ENCODE results near the gene EIF2S2. TPM values are rescaled to one million over a fixed set of nuclear protein-coding genes. Genes with fewer than 3 reads are reported as not detected.
A peak's percentile ranks its signal among the peaks of the same experiment; 100 is the strongest.

The EIF2S2 gene
- total RNA-seq, 1 donor from 2014 or later: 34.6 TPM

DNA sequence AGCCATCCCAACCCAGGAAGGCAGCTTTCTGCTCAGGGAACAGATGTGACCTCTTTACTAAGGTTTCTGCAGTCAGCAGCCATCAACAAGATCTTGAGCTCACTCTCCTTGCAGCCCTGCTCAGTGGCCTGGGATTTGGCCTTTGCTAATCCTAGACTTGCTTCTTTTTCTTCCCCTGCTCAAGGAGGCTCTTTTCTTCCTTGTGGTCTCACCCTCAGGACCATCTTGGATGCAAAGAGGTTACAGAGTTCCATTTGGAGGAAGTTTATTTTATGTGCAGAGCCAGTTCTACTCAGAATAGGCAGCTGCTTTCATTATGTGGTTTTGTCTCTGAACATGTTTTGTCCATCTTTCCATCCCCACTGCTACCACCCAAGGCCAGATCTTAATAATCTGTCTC lies 69.0 kb downstream of the EIF2S2 start:
- peaks cover 80% of the 10 kb centered on the region for H3K4me1 ChIP-seq

DNA sequence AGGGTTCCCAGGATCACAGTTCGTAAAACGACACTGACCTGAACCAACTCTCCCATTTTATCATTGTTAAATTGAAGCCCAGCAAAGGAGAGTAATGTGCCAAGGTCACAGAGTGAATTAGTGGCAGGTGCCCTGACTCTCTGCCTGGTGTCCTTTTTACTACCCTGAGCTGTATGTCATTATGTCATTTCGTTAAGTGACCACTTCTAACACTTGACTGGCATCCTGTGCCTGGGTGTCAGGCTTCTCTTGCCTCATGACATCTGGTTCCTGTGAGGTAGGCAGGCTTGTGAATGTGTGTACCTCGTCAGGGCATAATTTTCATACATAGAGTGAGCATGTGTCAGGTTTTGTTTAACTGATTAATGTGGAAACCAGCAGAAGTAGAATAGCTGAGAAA lies 69.8 kb downstream of the EIF2S2 start:
- no peak for DNase-seq (ENCODE audit: extremely low spot score in 2 of 2)
- intact Hi-C loops (cut with DNase I): no loop called here
- no peak for TF ChIP-seq POLR2A (IDR thresholded peaks at IDR 0.05)
- no peak for TF ChIP-seq POLR2AphosphoS5 (IDR thresholded peaks at IDR 0.05; ENCODE audit: insufficient read depth in 1 of 2, low read depth in 1 of 2)
- TF ChIP-seq, protein P1, sequence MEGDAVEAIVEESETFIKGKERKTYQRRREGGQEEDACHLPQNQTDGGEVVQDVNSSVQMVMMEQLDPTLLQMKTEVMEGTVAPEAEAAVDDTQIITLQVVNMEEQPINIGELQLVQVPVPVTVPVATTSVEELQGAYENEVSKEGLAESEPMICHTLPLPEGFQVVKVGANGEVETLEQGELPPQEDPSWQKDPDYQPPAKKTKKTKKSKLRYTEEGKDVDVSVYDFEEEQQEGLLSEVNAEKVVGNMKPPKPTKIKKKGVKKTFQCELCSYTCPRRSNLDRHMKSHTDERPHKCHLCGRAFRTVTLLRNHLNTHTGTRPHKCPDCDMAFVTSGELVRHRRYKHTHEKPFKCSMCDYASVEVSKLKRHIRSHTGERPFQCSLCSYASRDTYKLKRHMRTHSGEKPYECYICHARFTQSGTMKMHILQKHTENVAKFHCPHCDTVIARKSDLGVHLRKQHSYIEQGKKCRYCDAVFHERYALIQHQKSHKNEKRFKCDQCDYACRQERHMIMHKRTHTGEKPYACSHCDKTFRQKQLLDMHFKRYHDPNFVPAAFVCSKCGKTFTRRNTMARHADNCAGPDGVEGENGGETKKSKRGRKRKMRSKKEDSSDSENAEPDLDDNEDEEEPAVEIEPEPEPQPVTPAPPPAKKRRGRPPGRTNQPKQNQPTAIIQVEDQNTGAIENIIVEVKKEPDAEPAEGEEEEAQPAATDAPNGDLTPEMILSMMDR (IDR thresholded peaks at IDR 0.05): no peak
- Histone ChIP-seq H3K4me3 (no peak overlapping the region), H3K27me3 (no peaks in the 10 kb centered on the region), H3K4me1 (peaks cover 87% of the 10 kb centered on the region), H3K36me3 (no peaks in the 10 kb centered on the region), H3K9me3 (no peaks in the 10 kb centered on the region), H3K27ac (no peak overlapping the region)

More for the DNA sequence above, 69.0 kb downstream of the EIF2S2 start:
- no peaks in the 10 kb centered on the region for H3K9me3 ChIP-seq
- H3K36me3 ChIP-seq: no peaks in the 10 kb centered on the region
- intact Hi-C loops (cut with DNase I): no loop called here
- TF ChIP-seq POLR2AphosphoS5 (IDR thresholded peaks at IDR 0.05; ENCODE audit: insufficient read depth in 1 of 2, low read depth in 1 of 2): no peak
- TF ChIP-seq, protein P1 (IDR thresholded peaks at IDR 0.05): no peak
- TF ChIP-seq POLR2A (IDR thresholded peaks at IDR 0.05): no peak
- peak overlapping the region; percentile 25 for H3K27ac ChIP-seq
- no peak for DNase-seq (ENCODE audit: extremely low spot score in 2 of 2)
- H3K27me3 ChIP-seq: no peaks in the 10 kb centered on the region
- H3K4me3 ChIP-seq: no peak overlapping the region

- Histone ChIP-seq H3K9me3 (no peaks in the 10 kb centered on the region), H3K36me3 (no peaks in the 10 kb centered on the region), H3K4me1 (peaks cover 96% of the 10 kb centered on the region), H3K27me3 (no peaks in the 10 kb centered on the region), H3K4me3 (no peak overlapping the region), H3K27ac (no peak overlapping the region)
- no peak for DNase-seq (ENCODE audit: extremely low spot score in 2 of 2)
- intact Hi-C loops (cut with DNase I): no loop called here
- TF ChIP-seq, protein P1 (IDR thresholded peaks at IDR 0.05): no peak
- TF ChIP-seq POLR2AphosphoS5 (IDR thresholded peaks at IDR 0.05; ENCODE audit: insufficient read depth in 1 of 2, low read depth in 1 of 2) (no peak), POLR2A (IDR thresholded peaks at IDR 0.05) (no peak)
Measured at GRCh38 chr20:34041226-34041625, 70.8 kb downstream of the EIF2S2 start.

- H3K4me1 ChIP-seq: peaks cover 97% of the 10 kb centered on the region
- no peak overlapping the region for H3K27ac ChIP-seq
- no peaks in the 10 kb centered on the region for H3K27me3 ChIP-seq
- no peak for TF ChIP-seq POLR2A (IDR thresholded peaks at IDR 0.05)
- TF ChIP-seq POLR2AphosphoS5 (IDR thresholded peaks at IDR 0.05; ENCODE audit: insufficient read depth in 1 of 2, low read depth in 1 of 2): no peak
- no peak for DNase-seq (ENCODE audit: extremely low spot score in 2 of 2)
- no peaks in the 10 kb centered on the region for H3K36me3 ChIP-seq
- no peak overlapping the region for H3K4me3 ChIP-seq
- intact Hi-C loops (cut with DNase I): no loop called here
- H3K9me3 ChIP-seq: no peaks in the 10 kb centered on the region
Measured at GRCh38 chr20:34040300-34040995, 71.6 kb downstream of the EIF2S2 start.

Small RNA genes within 50 kb of the gene (microRNA-seq; reads per million reads assigned to microRNA genes)
- gene MIR4755 (ENCODE audit: borderline number of aligned reads, borderline replicate concordance): not detected

Small RNA genes within 50 kb of the gene (small RNA-seq; reads per million reads assigned to genes)
- not detected for gene MIR4755

Other genes starting within 250 kb of the EIF2S2 start
- gene RALY, start 118.3 kb downstream of the EIF2S2 start, total RNA-seq: 123 TPM
- gene ASIP, start 129.2 kb upstream of the EIF2S2 start, total RNA-seq: not detected
- gene AHCY, start 191.1 kb upstream of the EIF2S2 start, total RNA-seq: 98.2 TPM

Data from vagina (tissue), 2 donors.